MM.1S (cell line): ENCODE measurements around the gene ARCN1.
"Not testable (repeated sequence)": the region's sequence is repeated elsewhere in the genome, so short reads cannot be mapped to it uniquely, and the experiment has no call there.

ENCODE experiments used
- DNase-seq: peaks from one replicate; pipeline ENCODE4 v3.0.0-alpha.2; 2015
- H2AFZ ChIP-seq: fragments of 300-600 bp; sonication (generic); 2 replicates; pipeline ENCODE4 v1.6.0; 2016; ENCODE audit warnings: antibody characterized with exemption, low read length
- H3F3A ChIP-seq: fragments of 300-600 bp; sonication (generic); 2 replicates; pipeline ENCODE4 v1.6.1; 2016; ENCODE audit warnings: mild to moderate bottlenecking, antibody characterized with exemption, low read length, moderate library complexity, mixed read lengths; ENCODE audit not compliant: insufficient read depth
- H3K27ac ChIP-seq: fragments of 300-600 bp; sonication (generic); 2 replicates; pipeline ENCODE4 v1.5.1; 2016; ENCODE audit warnings: mild to moderate bottlenecking, low read length
- H3K27me3 ChIP-seq: fragments of 300-600 bp; sonication (generic); replicated peaks from 2 replicates; pipeline ENCODE4 v1.6.0; 2016; ENCODE audit warnings: low read length; ENCODE audit not compliant: insufficient read depth
- H3K36me3 ChIP-seq: fragments of 300-600 bp; sonication (generic); replicated peaks from 2 replicates; pipeline ENCODE4 v1.6.1; 2016; ENCODE audit warnings: mild to moderate bottlenecking, low read length, mixed read lengths; ENCODE audit not compliant: insufficient read depth
- H3K4me1 ChIP-seq: fragments of 300-600 bp; sonication (generic); 2 replicates; pipeline ENCODE4 v1.6.1; 2016; ENCODE audit warnings: low read length, mixed read lengths
- H3K4me2 ChIP-seq: fragments of 300-600 bp; sonication (generic); 2 replicates; pipeline ENCODE4 v1.6.0; 2016; ENCODE audit warnings: low read depth, low read length
- H3K4me3 ChIP-seq: fragments of 300-600 bp; sonication (generic); 2 replicates; pipeline ENCODE4 v1.5.1; 2016; ENCODE audit warnings: low read length, mixed read lengths
- H3K79me2 ChIP-seq: fragments of 300-600 bp; sonication (generic); 2 replicates; pipeline ENCODE4 v1.6.1; 2016; ENCODE audit warnings: mixed run types, low read length, mixed read lengths
- H3K9ac ChIP-seq: fragments of 300-600 bp; sonication (generic); 2 replicates; pipeline ENCODE4 v1.6.1; 2016; ENCODE audit warnings: low read length, mixed read lengths
- H3K9me2 ChIP-seq: fragments of 300-600 bp; sonication (generic); replicated peaks from 2 replicates; pipeline ENCODE4 v1.6.1; 2016; ENCODE audit warnings: mild to moderate bottlenecking, low read length, mixed read lengths; ENCODE audit not compliant: insufficient read depth
- H3K9me3 ChIP-seq: fragments of 300-600 bp; sonication (generic); replicated peaks from 2 replicates; pipeline ENCODE4 v1.6.1; 2016; ENCODE audit warnings: mild to moderate bottlenecking, low read length, mixed read lengths; ENCODE audit not compliant: insufficient read depth
- H4K20me1 ChIP-seq: fragments of 300-600 bp; sonication (generic); 2 replicates; pipeline ENCODE4 v1.6.1; 2016; ENCODE audit warnings: mild to moderate bottlenecking, low read length, moderate library complexity, mixed read lengths; ENCODE audit not compliant: insufficient read depth
- CTCF ChIP-seq: fragments of 300-600 bp; sonication (generic); IDR thresholded peaks from 2 replicates; pipeline ENCODE4 v1.5.1; 2016; ENCODE audit warnings: antibody characterized with exemption, low read length, mixed read lengths
- EZH2 ChIP-seq: fragments of 300-600 bp; sonication (generic); optimal IDR thresholded peaks from 2 replicates; pipeline ENCODE3; 2017; ENCODE audit warnings: low read depth, mild to moderate bottlenecking, antibody characterized with exemption, low read length, mixed read lengths
- EZH2phosphoT487 ChIP-seq: fragments of 300-600 bp; sonication (generic); IDR thresholded peaks from 2 replicates; pipeline ENCODE4 v1.6.1; 2018; ENCODE audit warnings: antibody characterized with exemption, low read length

The ARCN1 gene

GRCh38 chr11:118596224-118597146 is 24.3 kb downstream of the ARCN1 start:
- no peak for TF ChIP-seq EZH2
- no peak for TF ChIP-seq CTCF
- TF ChIP-seq EZH2phosphoT487, result no peak
- Histone ChIP-seq H4K20me1 (peaks cover 5% of the 10 kb centered on the region; the same call in 1 of the 2 replicates), H3K4me2 (no peak overlapping the region), H3K4me3 (no peak overlapping the region), H3F3A (no peaks in the 10 kb centered on the region), H3K4me1 (peaks cover 4% of the 10 kb centered on the region; the same call in 1 of the 2 replicates), H3K9me2 (no peaks in the 10 kb centered on the region), H3K36me3 (peaks cover 13% of the 10 kb centered on the region; the same call in 1 of the 2 replicates), H3K9me3 (no peaks in the 10 kb centered on the region), H3K27ac (no peak overlapping the region), H3K9ac (no peak overlapping the region), H3K79me2 (0 out of 2 replicates have a peak, but pooled peaks cover 15% of the 10 kb centered on the region), H3K27me3 (no peaks in the 10 kb centered on the region), H2AFZ (no peak overlapping the region)
- DNase-seq, result no peak

- no peak for DNase-seq
- Histone ChIP-seq H3K4me3 (no peak overlapping the region), H3K4me1 (peaks cover 4% of the 10 kb centered on the region; the same call in 1 of the 2 replicates), H3K4me2 (no peak overlapping the region), H3K27ac (no peak overlapping the region), H3F3A (no peaks in the 10 kb centered on the region), H3K9me3 (no peaks in the 10 kb centered on the region), H2AFZ (no peak overlapping the region), H3K9ac (no peak overlapping the region), H4K20me1 (peaks cover 5% of the 10 kb centered on the region; the same call in 1 of the 2 replicates), H3K9me2 (no peaks in the 10 kb centered on the region), H3K27me3 (no peaks in the 10 kb centered on the region), H3K36me3 (peaks cover 13% of the 10 kb centered on the region; the same call in 1 of the 2 replicates), H3K79me2 (0 out of 2 replicates have a peak, but pooled peaks cover 15% of the 10 kb centered on the region)
- no peak for TF ChIP-seq CTCF
- TF ChIP-seq EZH2phosphoT487, result no peak
- no peak for TF ChIP-seq EZH2
These were observed 25.3 kb downstream of the ARCN1 start for GRCh38 chr11:118597556-118597955.

- Histone ChIP-seq H3K9ac (no peak overlapping the region), H3K79me2 (0 out of 2 replicates have a peak, but pooled peaks cover 6% of the 10 kb centered on the region), H3K27ac (no peak overlapping the region), H2AFZ (no peak overlapping the region), H3K36me3 (peaks cover 7% of the 10 kb centered on the region; the same call in 1 of the 2 replicates), H3K4me2 (no peak overlapping the region), H3F3A (no peaks in the 10 kb centered on the region), H3K4me3 (no peak overlapping the region), H3K4me1 (no peaks in the 10 kb centered on the region), H3K27me3 (peaks cover 13% of the 10 kb centered on the region), H3K9me3 (no peaks in the 10 kb centered on the region), H3K9me2 (no peaks in the 10 kb centered on the region), H4K20me1 (no peaks in the 10 kb centered on the region)
- no peak for DNase-seq
- TF ChIP-seq EZH2 (no peak), CTCF (no peak), EZH2phosphoT487 (no peak)
These were observed 30.1 kb downstream of the ARCN1 start for GRCh38 chr11:118602331-118602730.

GRCh38 chr11:118603709-118604108 is 31.5 kb downstream of the ARCN1 start:
- H3K4me1 ChIP-seq, DNase-seq, H3K9me2 ChIP-seq, H3K9me3 ChIP-seq, H3K79me2 ChIP-seq, H3K4me2 ChIP-seq, H3K9ac ChIP-seq, H3F3A ChIP-seq, H4K20me1 ChIP-seq, H3K27ac ChIP-seq, H2AFZ ChIP-seq, H3K36me3 ChIP-seq, H3K4me3 ChIP-seq: not testable (repeated sequence)
- peaks cover 25% of the 10 kb centered on the region for H3K27me3 ChIP-seq
